Embryonic facial prominence (tissue), 1 donor: ENCODE results near the gene MIS18A.
"Not testable (repeated sequence)": the region's sequence is repeated elsewhere in the genome, so short reads cannot be mapped to it uniquely, and the experiment has no call there.

Experiments
- DNase-seq: peaks from one replicate; pipeline ENCODE4 v3.0.0-alpha.2; 2016; ENCODE audit errors: extremely low spot score

Gene MIS18A

DNA sequence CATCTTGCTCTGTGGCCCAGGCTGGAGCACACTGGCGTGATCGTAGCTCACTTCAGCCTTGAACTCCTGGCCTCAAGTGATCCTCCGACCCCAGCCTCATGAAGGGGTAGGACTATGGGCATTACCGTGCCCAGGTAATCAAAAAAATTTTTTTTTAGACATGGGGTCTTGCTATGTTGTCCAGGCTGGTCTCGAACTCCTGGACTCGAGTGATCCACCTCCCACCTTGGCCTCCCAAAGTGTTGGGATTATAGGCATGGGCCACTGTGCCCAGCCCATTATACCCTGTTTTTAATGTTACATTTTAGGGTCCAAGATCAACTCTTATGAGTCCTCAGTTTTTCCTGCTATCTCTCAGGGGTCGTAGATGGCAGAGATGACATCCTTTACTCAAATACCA, 26.1 kb upstream of the MIS18A start:
- DNase-seq = no peak

- no peak for DNase-seq
These were observed 24.5 kb upstream of the MIS18A start for GRCh38 chr21:32303385-32303784.

- no peak for DNase-seq
These were observed 23.7 kb upstream of the MIS18A start for GRCh38 chr21:32302560-32302959.

GRCh38 chr21:32301596-32301995, 22.7 kb upstream of the MIS18A start:
- no peak for DNase-seq

GRCh38 chr21:32300117-32300681, 21.4 kb upstream of the MIS18A start:
- DNase-seq = no peak

DNA sequence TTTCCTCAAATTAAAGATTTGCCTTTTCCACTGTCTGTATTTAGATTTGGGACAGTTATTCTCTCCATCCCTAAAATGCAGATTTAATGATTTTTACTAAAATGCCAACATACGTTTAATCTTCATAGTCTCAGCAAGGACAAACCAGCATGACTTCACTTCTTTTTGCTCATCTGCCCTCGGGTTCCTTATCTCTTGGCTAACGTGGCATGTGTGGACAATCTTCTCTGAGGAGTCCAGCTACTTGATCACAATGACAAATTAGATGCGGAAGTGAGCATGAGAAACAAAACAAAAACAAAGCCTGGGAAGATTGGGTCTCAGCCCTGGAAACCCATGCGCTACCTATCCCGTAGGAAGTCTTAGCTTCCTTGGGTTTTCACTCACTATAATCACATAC, 20.8 kb upstream of the MIS18A start:
- no peak for DNase-seq

GRCh38 chr21:32298658-32299081, 19.8 kb upstream of the MIS18A start, which contains the start of gene MRAP:
TSS of gene MRAP (plus strand) at chr21:32298855. CDS start at chr21:32298972, 117 bp downstream.
- DNase-seq = no peak

- no peak for DNase-seq
These were observed 19.3 kb upstream of the MIS18A start for GRCh38 chr21:32298148-32298559.

DNA sequence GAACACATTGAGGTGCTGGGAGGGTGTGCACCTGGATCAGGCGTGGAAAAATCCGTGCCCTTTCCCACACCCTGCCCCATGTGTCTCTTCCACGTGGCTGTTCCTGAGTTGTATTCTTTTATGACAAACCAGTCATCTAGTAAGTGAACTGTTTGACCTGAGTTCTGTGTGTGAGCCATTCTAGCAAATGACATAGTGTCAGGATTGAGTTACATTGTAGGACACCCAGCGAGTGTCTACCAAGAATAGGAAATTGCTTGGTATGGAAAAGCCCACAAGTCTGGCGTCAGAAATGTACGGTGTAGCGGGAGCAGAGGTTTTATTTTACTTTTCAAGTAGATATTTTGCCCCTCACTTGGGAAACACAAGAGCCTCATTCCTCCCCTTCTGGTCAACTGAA, 18.6 kb upstream of the MIS18A start:
- DNase-seq = no peak

DNA sequence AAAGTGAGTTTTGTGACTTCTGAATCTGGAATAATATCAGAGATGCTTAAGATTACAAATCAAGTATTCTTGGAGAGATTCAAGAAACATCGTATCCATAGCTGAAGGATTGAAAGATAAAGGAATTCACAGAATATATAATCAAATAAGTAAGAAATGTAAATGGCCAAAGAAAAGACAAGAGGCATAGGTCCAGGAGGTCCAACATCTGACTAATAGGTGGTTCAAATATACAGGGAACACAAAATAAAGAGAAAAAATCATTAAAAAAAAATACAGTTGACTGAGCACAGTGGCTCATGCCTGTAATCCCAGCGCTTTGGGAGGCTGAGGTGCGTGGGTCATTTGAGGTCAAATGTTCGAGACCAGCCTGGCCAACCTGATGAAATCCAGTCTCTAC, 6.6 kb upstream of the MIS18A start:
- DNase-seq = no peak

DNA sequence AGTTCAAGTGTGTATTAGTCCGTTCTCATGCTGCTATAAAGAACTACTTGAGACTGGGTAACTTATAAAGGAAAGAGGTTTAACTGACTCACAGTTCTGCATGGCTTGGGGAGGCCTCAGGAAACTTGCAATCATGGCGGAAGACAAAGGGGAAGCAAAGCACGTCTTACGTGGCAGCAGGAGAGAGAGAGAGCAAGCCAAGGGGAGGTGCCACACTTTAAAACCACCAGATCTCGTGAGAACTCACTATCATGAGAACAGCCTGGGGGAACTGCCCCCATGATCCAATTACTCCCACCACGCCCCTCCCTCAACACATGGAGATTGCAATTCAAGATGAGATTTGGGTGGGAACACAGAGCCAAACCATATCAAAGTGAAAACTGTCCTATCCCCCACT, 4.1 kb upstream of the MIS18A start:
- no peak for DNase-seq

GRCh38 chr21:32281531-32281930, 2.7 kb upstream of the MIS18A start:
- DNase-seq = no peak

DNA sequence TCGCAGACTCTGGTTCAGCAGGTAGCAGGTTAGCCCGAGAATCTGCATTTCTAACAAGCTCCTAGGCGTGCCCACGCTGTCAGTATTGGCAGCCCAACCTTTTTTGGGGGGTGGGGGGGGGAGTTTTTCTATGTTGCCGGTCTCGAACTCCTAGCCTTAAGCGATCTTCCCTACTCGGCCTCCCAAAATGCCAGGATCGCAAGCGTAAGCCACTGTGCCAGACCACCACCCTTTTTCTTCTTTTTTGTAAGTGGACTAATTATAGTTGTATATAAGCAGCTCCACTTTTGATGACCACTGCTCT, 480 bp upstream of the MIS18A start:
- no peak for DNase-seq

DNA sequence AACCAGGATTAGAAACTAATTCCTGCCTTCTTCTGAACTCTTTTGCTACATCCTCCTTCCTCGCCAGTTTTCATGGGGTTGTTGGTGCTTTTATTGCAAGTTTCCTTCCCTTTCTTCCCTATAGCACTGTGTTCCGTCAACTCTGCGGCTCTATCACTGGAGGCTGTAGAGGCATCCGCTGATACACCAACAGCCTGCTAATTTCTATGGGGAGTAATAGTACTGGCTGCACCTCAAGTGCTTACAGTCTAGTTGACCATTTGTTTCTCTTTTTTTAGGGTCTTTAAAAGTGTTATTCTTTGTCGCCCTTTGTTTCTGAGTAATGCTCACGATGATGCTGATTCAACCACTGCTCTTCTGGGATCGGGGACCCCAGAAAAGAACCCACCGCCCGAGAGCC, 746 bp downstream of the MIS18A start:
- no peak for DNase-seq

- no peak for DNase-seq
These were observed 2.2 kb downstream of the MIS18A start for GRCh38 chr21:32276671-32277070.

GRCh38 chr21:32270748-32271147, 8.1 kb downstream of the MIS18A start:
- no peak for DNase-seq

- not testable (repeated sequence) for DNase-seq
These were observed 13.5 kb downstream of the MIS18A start for GRCh38 chr21:32265321-32265720.

- no peak for DNase-seq
These were observed 16.9 kb downstream of the MIS18A start for GRCh38 chr21:32261929-32262328.

DNA sequence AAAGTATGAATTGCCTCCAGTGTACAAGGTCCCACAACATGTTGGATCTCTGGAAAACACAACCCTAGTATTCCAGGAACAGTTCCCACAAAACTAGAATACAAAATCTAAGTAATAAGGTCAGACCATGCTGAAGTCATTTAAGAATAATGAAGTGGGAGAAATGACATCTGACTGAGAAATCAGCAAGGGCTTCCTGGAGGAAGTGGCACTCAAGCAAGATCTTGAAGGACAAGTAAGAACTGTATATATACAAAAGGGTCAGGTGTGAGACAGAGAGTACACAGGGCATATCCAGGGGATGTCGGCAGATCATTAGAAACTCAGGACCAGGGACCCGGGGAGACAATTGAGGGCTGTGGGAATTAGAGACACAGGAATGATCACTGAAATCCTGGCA, 18.7 kb downstream of the MIS18A start:
- no peak for DNase-seq

DNA sequence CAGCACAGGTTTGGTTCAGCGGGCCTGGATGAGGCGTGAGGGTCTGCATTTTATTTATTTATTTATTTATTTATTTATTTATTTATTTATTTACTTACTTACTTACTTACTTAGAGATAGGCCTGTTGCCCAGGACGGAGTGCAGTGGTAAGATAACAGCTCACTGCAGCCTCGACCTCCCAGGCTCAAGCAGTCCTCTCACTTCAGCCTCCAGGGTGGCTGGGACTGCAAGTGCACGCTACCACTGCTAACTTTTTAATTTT, 20.1 kb downstream of the MIS18A start:
- DNase-seq = not testable (repeated sequence)

GRCh38 chr21:32257962-32258785, 20.7 kb downstream of the MIS18A start:
- peak; percentile 68 for DNase-seq

DNA sequence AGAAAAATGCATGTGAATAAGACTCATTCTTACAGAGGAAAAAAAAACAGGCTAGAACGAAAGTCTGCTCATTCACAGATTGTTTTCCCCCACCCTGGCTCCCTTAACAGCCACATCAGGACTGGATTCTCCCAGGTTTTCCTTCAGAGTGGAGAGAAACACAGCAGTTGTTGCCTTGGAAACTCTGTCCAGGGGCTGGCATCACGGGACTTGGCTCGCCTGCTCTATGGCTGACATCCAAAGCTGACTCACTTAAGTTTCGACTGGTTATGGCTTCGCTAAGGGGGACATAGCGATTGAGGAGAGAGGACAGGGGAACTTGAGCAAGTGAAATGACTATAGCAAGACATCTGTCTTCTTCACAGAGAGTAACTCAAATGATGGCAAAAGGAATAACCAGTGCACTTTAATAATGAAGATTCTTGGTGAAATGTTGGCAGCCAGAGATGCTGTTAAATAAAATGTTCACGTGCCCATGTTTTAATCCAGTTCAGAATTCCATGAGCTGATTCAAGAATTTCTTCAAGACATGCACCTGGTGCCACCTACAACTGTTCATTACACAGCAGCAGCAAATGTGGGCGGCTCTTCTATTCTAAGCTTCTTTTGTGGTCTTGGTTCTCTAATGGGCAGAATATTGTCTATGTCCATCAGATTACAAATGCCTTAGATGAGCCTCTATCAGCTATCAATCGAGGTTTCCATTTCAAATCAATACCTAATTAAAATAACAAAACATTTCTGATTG, 21.8 kb downstream of the MIS18A start:
- peak; percentile 88 for DNase-seq

DNA sequence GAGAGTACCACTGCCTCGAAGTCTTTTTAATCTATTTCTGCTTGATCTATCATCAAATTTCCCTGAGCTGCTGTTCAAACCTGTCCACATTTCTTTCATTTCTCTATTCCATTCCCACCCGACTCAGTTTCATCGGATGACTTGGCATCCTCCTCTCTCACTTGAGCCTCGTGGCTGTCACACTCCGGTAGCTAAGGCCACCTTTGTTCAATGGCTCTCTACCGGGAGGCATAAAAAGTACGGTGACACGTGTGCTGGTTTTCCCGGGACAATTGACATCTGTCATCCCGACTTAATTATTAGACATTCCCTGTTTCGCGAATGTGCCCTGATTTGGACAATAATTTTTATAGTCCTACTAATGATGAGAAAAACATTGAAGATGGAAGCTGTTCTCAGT, 22.6 kb downstream of the MIS18A start:
- no peak for DNase-seq
